Activated CD8-positive, alpha-beta memory T cell treated with anti-CD3 and anti-CD28 coated beads, Interleukin-2, amount 10 ng/mL, durations not matched to agents 7 days and 5 days (primary cell): ENCODE measurements around the gene LIMA1. TPM values are rescaled to one million over a fixed set of nuclear protein-coding genes. Genes with fewer than 3 reads are reported as not detected.
"Not testable (repeated sequence)": the region's sequence is repeated elsewhere in the genome, so short reads cannot be mapped to it uniquely, and the experiment has no call there.

ENCODE experiments used
- ATAC-seq: fragments of 150-1000 bp; cut with Tn5 transposase; one replicate; pipeline ENCODE4 v1.10.0; 2021; ENCODE audit warnings: moderate library complexity
- CTCF ChIA-PET: fragments of 350-600 bp; sonication (Branson Sonifier 250); formaldehyde crosslinking; loops from one replicate; lab custom pipeline; 2021; ENCODE audit warnings: antibody characterized with exemption; lab: Charles Lee
- DNase-seq: peaks from one replicate; pipeline ENCODE4 v3.0.0-alpha.2; 2020
- H3K27ac Mint-ChIP-seq: one replicate; pipeline ENCODE4 v1.8.0; 2021; ENCODE audit warnings: mild to moderate bottlenecking, mixed read lengths
- H3K27me3 Mint-ChIP-seq: one replicate; pipeline ENCODE4 v1.8.0; 2021; ENCODE audit warnings: mixed read lengths
- H3K36me3 Mint-ChIP-seq: one replicate; pipeline ENCODE4 v1.8.0; 2021; ENCODE audit warnings: mild to moderate bottlenecking, mixed read lengths
- H3K4me1 Mint-ChIP-seq: one replicate; pipeline ENCODE4 v1.8.0; 2021; ENCODE audit warnings: mixed read lengths
- H3K4me3 Mint-ChIP-seq: one replicate; pipeline ENCODE4 v1.8.0; 2021; ENCODE audit warnings: mild to moderate bottlenecking, moderate library complexity, mixed read lengths
- H3K9me3 Mint-ChIP-seq: one replicate; pipeline ENCODE4 v1.8.0; 2022; ENCODE audit warnings: low read depth, mixed read lengths
- total RNA-seq, 2 experiments: library from RNA; stranded (reverse); gene quantifications; one replicate each; pipeline ENCODE4 v1.2.3, GENCODE V29; 2021

The LIMA1 gene
- total RNA-seq, 2 experiments from 2014 or later, result 36.4 to 64.2 TPM

DNA sequence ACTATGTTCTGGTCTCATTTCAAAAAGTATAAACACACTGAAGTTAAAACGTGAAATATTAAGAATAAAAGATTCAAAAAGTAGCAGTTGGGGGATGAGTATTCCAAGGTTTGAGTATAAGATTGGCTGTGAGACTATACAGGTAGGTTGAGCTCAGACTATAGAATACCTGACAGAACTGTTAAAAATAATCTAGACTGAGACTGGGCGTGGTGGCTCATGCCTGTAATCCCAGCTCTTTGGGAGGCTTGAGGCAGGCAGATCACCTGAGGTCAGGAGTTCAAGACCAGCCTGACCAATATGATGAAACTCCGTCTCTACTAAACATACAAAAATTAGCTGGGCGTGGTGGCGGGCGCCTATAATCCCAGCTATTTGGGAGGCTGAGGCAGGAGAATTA is 64.3 kb downstream of the LIMA1 start:
- H3K27me3 Mint-ChIP-seq, DNase-seq, H3K9me3 Mint-ChIP-seq, H3K4me3 Mint-ChIP-seq, ATAC-seq: not testable (repeated sequence)
- peaks cover 49% of the 10 kb centered on the region for H3K4me1 Mint-ChIP-seq
- CTCF ChIA-PET, result interaction anchor here (1.0 to 1.3 kb wide), 3 partner anchors 12 to 65 kb away, joined by 3 to 5 read pairs (median 4); partner anchors contain the start of gene LIMA1
- peak overlapping the region; percentile 45 for H3K27ac Mint-ChIP-seq
- H3K36me3 Mint-ChIP-seq, result peaks cover 16% of the 10 kb centered on the region

DNA sequence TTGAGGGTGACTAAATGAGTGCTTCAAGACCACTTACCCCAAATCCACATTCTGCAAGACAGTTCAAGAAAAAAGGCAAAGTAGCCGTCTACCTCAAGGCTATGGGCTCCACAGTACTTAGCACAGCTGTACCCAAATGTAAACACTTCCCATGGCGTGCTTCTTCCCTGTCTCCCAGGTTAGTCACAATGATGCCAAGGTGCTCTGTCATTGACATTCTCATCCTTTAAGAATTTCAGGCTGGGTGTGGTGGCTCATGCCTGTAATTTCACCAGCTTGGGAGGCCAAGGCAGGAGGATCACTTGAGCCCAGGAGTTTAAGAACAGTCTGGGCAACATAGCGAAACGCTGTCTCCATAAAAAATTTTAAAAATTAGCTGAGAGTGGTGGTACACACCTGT is 64.9 kb downstream of the LIMA1 start:
- CTCF ChIA-PET, result interaction anchor here (1.0 to 1.3 kb wide), 2 partner anchors 11 to 65 kb away, joined by 3 to 5 read pairs; partner anchors contain the start of gene LIMA1
- no peaks in the 10 kb centered on the region for H3K9me3 Mint-ChIP-seq
- ATAC-seq (no peak), DNase-seq (no peak)
- no peaks in the 10 kb centered on the region for H3K27me3 Mint-ChIP-seq
- H3K4me3 Mint-ChIP-seq, result no peak overlapping the region
- H3K4me1 Mint-ChIP-seq, result peaks cover 50% of the 10 kb centered on the region
- peaks cover 16% of the 10 kb centered on the region for H3K36me3 Mint-ChIP-seq
- H3K27ac Mint-ChIP-seq, result no peak overlapping the region

DNA sequence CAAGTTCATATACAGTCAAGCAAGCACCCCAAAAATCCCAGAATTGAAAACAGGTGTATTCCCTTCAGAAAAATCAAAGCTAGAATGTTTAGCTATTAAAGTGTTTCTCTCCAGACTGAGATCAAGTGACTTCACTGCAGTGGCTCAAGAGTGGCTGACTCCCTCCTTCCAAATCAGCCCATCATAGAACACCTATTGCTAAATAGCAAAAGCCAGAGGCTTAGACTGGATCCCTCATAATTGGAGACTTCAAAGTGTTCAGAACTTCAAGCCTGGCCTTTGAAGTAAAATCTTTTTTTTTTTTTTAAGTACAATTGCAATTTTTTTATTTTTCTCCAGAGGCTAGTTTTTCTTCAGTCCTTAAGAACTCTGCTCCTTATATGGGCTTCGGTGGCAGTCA is 66.1 kb downstream of the LIMA1 start:
- H3K27ac Mint-ChIP-seq, result no peak overlapping the region
- H3K36me3 Mint-ChIP-seq, result peaks cover 18% of the 10 kb centered on the region
- ATAC-seq (no peak), DNase-seq (no peak)
- no peaks in the 10 kb centered on the region for H3K9me3 Mint-ChIP-seq
- H3K4me3 Mint-ChIP-seq, result no peak overlapping the region
- H3K4me1 Mint-ChIP-seq, result peaks cover 56% of the 10 kb centered on the region
- no peaks in the 10 kb centered on the region for H3K27me3 Mint-ChIP-seq
- CTCF ChIA-PET, result interaction anchor here (0.7 to 1.1 kb wide), 3 partner anchors 21 to 53 kb away, joined by 3 read pairs; no protein-coding TSS in a partner anchor

DNA sequence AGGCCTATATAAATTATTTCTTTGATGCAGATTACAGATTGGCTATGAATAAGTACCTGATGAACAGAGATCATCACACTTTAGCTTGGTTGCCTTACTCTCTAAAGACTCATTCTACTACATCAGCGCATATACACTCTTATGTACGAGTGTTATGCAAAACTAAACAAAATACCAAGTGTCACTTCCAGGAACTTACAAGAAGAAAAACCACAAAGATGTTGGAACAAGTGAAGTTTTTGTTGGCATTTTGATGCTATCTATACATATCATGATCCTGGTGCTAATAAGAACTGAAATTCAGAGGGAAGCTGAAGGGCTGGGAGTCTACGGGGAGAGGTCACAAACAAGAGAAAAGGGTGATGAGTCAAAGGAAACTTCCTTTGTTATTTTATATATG is 68.3 kb downstream of the LIMA1 start:
- CTCF ChIA-PET, result no interaction called here
- Mint-ChIP-seq H3K36me3 (peaks cover 24% of the 10 kb centered on the region), H3K27me3 (no peaks in the 10 kb centered on the region), H3K4me1 (peaks cover 65% of the 10 kb centered on the region), H3K9me3 (no peaks in the 10 kb centered on the region), H3K27ac (peak overlapping the region; percentile 47), H3K4me3 (no peak overlapping the region)
- ATAC-seq (no peak), DNase-seq (no peak)

DNA sequence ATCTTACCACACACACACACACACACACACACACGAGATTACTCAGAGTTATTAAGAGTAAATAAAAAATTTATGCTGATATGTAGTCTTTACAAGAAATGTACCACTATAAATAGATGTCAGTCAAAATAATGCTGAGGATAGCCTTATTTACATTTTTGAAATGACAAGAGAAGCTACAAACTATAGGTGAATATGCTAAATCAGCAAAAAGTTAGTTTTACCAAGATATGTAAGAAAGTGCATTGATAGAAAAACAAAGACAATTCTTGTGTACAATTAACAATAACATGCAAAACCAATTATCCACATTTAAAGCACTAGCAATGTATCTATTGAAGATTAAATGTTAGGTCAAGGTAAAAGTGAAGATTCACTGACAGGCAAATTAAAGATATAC is 69.3 kb downstream of the LIMA1 start:
- DNase-seq, result no peak
- H3K27me3 Mint-ChIP-seq, result no peaks in the 10 kb centered on the region
- peak overlapping the region; percentile 26 for H3K27ac Mint-ChIP-seq
- CTCF ChIA-PET, result interaction anchor here (1.2 to 4.6 kb wide), 2 partner anchors 102 to 269 kb away, joined by 3 to 14 read pairs; partner anchors contain the start of gene COX14
- H3K4me3 Mint-ChIP-seq, result no peak overlapping the region
- H3K36me3 Mint-ChIP-seq, result peaks cover 22% of the 10 kb centered on the region
- H3K4me1 Mint-ChIP-seq, result peaks cover 59% of the 10 kb centered on the region
- ATAC-seq, result no peak
- H3K9me3 Mint-ChIP-seq, result no peaks in the 10 kb centered on the region

DNA sequence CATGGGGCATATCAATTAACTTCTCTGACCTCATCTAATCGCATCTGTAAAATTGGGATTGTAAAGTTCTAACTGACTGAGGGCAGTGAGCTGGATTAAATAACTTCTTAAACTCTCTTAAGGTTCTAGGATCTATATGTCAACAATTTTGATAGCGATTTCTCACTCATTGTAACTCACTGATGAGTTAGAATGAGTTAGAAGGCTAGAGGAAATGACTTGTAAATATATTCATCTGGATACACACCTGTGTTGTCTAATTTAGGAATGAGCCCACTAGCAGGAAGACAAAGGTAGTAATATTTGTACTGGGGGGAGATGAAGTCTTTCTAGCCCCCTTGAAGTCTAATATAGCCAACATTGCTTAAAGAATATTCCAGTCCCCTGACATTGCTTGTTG is 69.9 kb downstream of the LIMA1 start:
- DNase-seq (no peak), ATAC-seq (no peak)
- Mint-ChIP-seq H3K9me3 (no peaks in the 10 kb centered on the region), H3K4me3 (no peak overlapping the region), H3K27me3 (no peaks in the 10 kb centered on the region), H3K36me3 (peaks cover 23% of the 10 kb centered on the region), H3K27ac (peak overlapping the region; percentile 26), H3K4me1 (peaks cover 57% of the 10 kb centered on the region)
- CTCF ChIA-PET, result interaction anchor here (0.7 to 4.6 kb wide), 4 partner anchors 34 to 268 kb away, joined by 3 to 14 read pairs (median 4); partner anchors contain the start of gene COX14

DNA sequence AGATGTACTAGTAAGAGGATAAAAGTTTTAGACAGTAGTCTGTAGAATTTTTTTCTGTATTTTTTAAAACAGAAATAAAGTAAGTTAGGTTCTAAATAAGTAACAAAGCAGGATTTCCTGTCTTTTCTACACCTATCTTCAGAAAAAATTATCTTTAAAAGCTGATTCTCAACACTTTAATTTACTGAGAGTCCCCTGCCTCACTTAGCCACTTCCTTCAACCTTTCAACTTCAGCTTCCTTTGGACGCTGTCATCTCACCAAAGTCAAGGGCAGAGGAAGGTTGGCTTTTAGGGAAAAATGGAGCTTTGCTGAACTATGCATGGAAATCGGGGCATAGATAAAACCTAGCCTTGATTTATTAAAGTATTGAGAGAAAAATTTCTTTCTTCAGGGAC is 71.3 kb downstream of the LIMA1 start:
- CTCF ChIA-PET, result interaction anchor here (0.6 to 4.6 kb wide), 12 partner anchors 9 to 188 kb away, joined by 3 to 36 read pairs (median 3); partner anchors contain the start of genes COX14, LARP4 and SMARCD1
- Mint-ChIP-seq H3K4me3 (no peak overlapping the region), H3K4me1 (peaks cover 49% of the 10 kb centered on the region), H3K27me3 (no peaks in the 10 kb centered on the region), H3K27ac (peak overlapping the region; percentile 85), H3K9me3 (no peaks in the 10 kb centered on the region), H3K36me3 (peaks cover 18% of the 10 kb centered on the region)
- DNase-seq (no peak), ATAC-seq (no peak)

DNA sequence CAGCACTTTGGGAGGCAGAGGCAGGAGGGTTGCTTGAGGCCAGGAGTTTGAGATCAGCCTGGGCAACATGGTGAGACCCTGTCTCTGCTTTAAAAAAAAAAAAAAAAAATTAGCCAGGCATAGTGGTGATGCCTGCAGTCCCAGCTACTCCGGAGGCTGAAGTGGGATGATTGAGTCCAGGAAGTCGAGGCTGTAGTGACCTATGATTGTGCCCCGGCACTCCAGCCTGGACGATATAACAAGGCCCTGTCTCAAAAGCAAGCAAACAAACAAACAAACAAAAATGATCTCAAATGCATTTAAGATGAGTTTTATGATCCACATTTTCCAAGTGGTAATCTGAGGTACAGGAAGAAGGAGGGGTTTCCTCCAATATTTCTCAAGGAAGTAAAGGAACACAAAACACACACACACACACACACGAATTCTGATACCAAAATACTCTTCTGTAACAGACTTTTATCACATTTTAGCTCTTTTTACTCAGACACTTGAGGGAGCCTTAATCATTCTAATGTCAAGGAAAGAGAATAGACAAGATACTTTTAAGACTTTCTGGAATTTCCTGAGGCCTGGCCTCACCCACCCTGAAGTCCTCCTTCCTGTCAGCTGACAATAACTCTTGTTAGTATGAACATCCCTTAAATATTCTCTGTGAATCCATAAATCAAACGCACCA is 71.8 kb downstream of the LIMA1 start:
- DNase-seq (no peak), ATAC-seq (no peak)
- H3K4me3 Mint-ChIP-seq, result no peak overlapping the region
- peaks cover 47% of the 10 kb centered on the region for H3K4me1 Mint-ChIP-seq
- H3K27me3 Mint-ChIP-seq, result no peaks in the 10 kb centered on the region
- no peaks in the 10 kb centered on the region for H3K9me3 Mint-ChIP-seq
- CTCF ChIA-PET, result interaction anchor here (0.7 to 4.6 kb wide), 14 partner anchors 10 to 189 kb away, joined by 3 to 36 read pairs (median 3); partner anchors contain the start of genes COX14, LARP4 and SMARCD1
- H3K36me3 Mint-ChIP-seq, result peaks cover 18% of the 10 kb centered on the region
- peak overlapping the region; percentile 85 for H3K27ac Mint-ChIP-seq

DNA sequence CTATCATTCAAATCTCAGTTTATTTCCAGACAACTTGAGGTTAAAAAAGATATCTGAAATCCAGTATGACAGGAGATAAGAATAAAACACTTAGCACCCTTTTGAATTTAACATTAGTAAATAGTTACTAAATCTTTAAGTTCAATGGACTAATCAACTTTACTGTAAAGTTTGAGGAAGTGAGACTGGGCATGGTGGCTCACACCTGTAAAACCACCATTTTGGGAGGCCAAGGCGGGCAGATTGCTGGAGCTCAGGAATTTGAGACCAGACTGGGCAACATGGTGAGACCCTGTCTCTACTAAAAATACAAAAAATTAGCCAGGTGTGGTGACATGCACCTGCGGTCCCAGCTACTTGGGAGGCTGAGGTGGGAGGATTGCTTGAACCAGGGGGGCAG is 75.9 kb downstream of the LIMA1 start:
- no peak overlapping the region for H3K4me3 Mint-ChIP-seq
- H3K36me3 Mint-ChIP-seq, result peaks cover 26% of the 10 kb centered on the region
- CTCF ChIA-PET, result interaction anchor here (0.7 to 1.3 kb wide), 3 partner anchors 11 to 75 kb away, joined by 3 to 5 read pairs (median 3); no protein-coding TSS in a partner anchor
- no peaks in the 10 kb centered on the region for H3K27me3 Mint-ChIP-seq
- ATAC-seq, result no peak
- no peaks in the 10 kb centered on the region for H3K9me3 Mint-ChIP-seq
- no peak for DNase-seq
- peaks cover 21% of the 10 kb centered on the region for H3K4me1 Mint-ChIP-seq
- no peak overlapping the region for H3K27ac Mint-ChIP-seq

DNA sequence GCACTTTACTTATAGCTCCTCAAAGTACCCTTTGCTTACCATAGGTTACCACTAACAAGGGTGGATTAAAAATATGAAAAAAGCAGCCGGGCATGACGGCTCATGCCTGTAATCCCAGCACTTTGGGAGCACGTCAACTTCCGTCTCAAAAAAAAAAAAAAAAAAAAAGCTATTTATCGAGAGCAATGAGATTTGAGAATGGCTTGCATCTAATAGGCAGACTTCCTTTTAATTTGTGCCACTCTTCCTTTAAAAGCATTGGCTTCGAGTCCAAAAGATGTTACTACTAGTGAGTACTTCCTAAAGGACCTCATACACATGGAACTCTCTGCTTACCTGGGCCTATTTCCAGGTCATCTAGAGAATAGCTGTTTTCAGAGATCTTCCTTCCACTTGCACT is 77.7 kb downstream of the LIMA1 start:
- CTCF ChIA-PET, result interaction anchor here (0.7 to 1.4 kb wide), 4 partner anchors 10 to 93 kb away, joined by 3 to 4 read pairs (median 3); partner anchors contain the start of gene COX14
- DNase-seq, result no peak
- ATAC-seq, result no peak
- no peaks in the 10 kb centered on the region for H3K9me3 Mint-ChIP-seq
- peaks cover 8% of the 10 kb centered on the region for H3K4me1 Mint-ChIP-seq
- no peak overlapping the region for H3K27ac Mint-ChIP-seq
- no peaks in the 10 kb centered on the region for H3K27me3 Mint-ChIP-seq
- no peak overlapping the region for H3K4me3 Mint-ChIP-seq
- peaks cover 30% of the 10 kb centered on the region for H3K36me3 Mint-ChIP-seq

DNA sequence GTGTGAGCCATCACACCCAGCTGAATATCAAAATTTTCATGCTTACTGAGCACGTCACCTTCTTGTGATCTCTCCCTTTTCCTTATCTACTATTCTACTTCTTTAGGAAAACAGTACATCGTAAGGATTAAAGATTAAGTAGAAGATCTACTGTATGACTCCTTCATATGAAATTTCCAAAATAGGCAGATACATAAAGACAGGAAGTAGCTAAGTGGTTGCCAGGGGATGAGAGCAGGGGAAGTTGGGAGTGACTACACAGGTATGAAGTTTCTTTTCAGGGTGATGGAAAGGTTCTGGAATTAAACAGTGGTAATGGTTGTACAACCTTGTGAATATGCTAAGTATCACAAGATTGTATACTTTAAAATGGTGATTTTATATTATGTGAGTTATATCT is 79.6 kb downstream of the LIMA1 start:
- Mint-ChIP-seq H3K27ac (no peak overlapping the region), H3K27me3 (no peaks in the 10 kb centered on the region), H3K36me3 (peaks cover 36% of the 10 kb centered on the region), H3K9me3 (no peaks in the 10 kb centered on the region), H3K4me1 (peaks cover 3% of the 10 kb centered on the region), H3K4me3 (no peak overlapping the region)
- CTCF ChIA-PET, result no interaction called here
- no peak for DNase-seq
- no peak for ATAC-seq

DNA sequence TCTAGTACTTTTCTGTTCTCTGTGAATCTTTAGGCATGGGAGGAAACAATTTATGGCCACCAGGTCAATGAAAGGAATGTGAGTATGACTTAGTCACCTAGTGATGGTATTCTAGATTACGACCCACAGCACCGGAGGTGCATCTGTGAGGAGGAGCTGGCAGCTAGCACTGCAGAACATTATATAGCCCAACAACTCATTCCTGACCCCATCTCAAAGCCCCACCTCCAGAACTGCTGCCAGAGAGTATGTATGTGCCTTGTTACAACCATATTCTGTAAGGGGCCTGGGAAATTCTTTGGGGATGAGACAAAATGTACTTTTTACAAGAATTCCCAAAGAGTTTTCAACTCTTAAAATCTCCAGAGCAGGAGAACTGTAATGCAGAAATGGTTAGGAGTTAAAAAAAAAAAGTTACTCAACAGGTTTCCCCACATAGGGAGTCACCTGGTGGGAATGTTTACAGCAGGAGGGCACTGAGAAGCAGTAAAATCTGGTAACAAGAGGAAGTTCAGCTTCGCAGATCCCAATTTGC is 81.3 kb downstream of the LIMA1 start:
- H3K9me3 Mint-ChIP-seq, result no peaks in the 10 kb centered on the region

DNA sequence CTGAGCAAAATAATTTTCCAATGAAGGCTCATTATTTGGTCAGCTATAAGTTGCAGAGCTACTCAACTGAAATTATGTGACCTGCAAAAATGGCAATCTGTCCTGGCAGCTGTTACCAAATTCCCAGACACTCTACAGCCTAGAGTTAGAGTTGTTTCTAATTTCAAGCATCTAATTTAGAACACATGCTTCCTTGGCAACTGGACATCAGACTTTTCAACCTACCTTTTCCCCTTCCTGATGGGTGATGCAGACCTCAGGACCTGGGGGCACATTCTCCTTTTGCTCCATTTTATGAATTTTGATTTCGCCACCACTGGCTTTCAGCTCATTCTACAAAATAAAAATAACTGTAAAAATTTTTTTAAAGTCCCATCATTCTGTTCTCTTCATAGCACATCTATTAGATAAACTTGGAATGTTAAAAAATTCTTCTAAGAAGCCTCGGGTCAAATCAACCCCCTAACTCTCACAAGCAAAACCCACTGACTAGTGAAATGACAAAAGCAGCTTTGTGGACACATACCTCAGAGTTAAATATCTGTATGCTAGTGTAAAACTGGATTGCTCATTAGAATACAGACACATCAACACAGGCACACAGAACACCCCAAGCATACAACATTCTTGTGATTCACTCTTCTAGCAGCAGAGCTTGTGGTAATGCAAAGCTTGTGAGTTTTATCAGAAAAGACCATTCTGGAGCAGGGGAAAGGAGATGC is 82.6 kb downstream of the LIMA1 start:
- Mint-ChIP-seq H3K27ac (no peak overlapping the region), H3K27me3 (no peaks in the 10 kb centered on the region), H3K9me3 (no peaks in the 10 kb centered on the region), H3K36me3 (peaks cover 46% of the 10 kb centered on the region), H3K4me1 (no peaks in the 10 kb centered on the region), H3K4me3 (no peak overlapping the region)
- CTCF ChIA-PET, result interaction anchor here (1.5 kb wide), 1 partner anchor 89 kb away, joined by 7 read pairs; the partner anchor contains the start of gene COX14
- DNase-seq (no peak), ATAC-seq (no peak)

More for the DNA sequence above, 81.3 kb downstream of the LIMA1 start:
- ATAC-seq (no peak), DNase-seq (no peak)
- H3K27ac Mint-ChIP-seq, result no peak overlapping the region
- peaks cover 3% of the 10 kb centered on the region for H3K4me1 Mint-ChIP-seq
- CTCF ChIA-PET, result no interaction called here
- H3K27me3 Mint-ChIP-seq, result no peaks in the 10 kb centered on the region
- H3K4me3 Mint-ChIP-seq, result no peak overlapping the region
- peaks cover 42% of the 10 kb centered on the region for H3K36me3 Mint-ChIP-seq
